Subcutaneous adipose tissue (tissue), 4 donors: ENCODE measurements around the gene LRRC8A. TPM values are rescaled to one million over a fixed set of nuclear protein-coding genes. Genes with fewer than 3 reads are reported as not detected.

ENCODE experiments used
- total RNA-seq, 4 donors: library from RNA; depleted of rRNA; stranded (reverse); fragments of >200 nt; gene quantifications; one replicate each; pipeline ENCODE4 v1.1.0, GENCODE V29; 2016
- TF ChIP-seq, protein P1 (sequence below): fragments of 450-650 bp; IDR thresholded peaks from one replicate; pipeline ENCODE4 v1.5.1; 2016; ENCODE audit warnings: low read depth, mild to moderate bottlenecking, control low read depth, antibody characterized with exemption, moderate library complexity

The LRRC8A gene
- total RNA-seq, 4 donors from 2014 or later = 17.2 to 78.6 (median 24.4) TPM

DNA sequence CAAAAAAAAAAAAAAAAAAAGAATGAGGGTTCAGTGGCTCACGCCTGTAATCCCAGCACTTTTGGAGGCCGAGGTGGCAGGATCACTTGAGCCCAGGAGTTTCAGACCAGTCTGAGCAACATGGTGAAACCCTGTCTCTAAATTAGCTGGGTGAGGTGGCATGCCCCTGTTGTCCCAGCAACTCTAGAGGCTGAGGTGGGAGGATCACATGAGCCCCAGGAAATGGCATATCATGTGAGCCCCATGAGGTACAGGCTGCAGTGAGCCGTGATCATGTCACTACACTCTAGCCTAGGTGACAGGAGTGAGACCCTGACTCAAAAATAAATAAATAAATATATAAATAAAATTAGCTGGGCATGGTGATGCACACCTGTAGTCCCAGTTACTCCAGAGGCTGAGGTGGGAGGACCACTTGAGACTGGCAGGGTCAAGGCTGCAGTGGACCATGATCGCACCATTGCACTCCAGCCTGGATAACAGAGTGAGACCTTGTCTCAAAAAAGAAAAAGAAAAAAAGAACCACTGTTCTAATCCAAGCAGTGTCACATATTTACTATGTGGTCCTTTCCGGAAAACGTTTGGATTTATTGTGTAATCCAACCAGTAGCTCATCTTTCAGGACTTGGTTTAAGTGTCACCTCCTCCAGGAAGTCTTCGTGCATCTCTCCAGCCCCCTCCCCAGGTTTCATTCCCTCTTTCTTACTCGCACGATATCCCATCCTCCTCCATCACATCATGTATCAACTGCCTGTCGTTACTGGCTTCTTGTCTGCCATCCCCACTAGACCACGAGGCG lies 40.0 kb upstream of the LRRC8A start:
- TF ChIP-seq, protein P1, sequence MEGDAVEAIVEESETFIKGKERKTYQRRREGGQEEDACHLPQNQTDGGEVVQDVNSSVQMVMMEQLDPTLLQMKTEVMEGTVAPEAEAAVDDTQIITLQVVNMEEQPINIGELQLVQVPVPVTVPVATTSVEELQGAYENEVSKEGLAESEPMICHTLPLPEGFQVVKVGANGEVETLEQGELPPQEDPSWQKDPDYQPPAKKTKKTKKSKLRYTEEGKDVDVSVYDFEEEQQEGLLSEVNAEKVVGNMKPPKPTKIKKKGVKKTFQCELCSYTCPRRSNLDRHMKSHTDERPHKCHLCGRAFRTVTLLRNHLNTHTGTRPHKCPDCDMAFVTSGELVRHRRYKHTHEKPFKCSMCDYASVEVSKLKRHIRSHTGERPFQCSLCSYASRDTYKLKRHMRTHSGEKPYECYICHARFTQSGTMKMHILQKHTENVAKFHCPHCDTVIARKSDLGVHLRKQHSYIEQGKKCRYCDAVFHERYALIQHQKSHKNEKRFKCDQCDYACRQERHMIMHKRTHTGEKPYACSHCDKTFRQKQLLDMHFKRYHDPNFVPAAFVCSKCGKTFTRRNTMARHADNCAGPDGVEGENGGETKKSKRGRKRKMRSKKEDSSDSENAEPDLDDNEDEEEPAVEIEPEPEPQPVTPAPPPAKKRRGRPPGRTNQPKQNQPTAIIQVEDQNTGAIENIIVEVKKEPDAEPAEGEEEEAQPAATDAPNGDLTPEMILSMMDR = no peak

DNA sequence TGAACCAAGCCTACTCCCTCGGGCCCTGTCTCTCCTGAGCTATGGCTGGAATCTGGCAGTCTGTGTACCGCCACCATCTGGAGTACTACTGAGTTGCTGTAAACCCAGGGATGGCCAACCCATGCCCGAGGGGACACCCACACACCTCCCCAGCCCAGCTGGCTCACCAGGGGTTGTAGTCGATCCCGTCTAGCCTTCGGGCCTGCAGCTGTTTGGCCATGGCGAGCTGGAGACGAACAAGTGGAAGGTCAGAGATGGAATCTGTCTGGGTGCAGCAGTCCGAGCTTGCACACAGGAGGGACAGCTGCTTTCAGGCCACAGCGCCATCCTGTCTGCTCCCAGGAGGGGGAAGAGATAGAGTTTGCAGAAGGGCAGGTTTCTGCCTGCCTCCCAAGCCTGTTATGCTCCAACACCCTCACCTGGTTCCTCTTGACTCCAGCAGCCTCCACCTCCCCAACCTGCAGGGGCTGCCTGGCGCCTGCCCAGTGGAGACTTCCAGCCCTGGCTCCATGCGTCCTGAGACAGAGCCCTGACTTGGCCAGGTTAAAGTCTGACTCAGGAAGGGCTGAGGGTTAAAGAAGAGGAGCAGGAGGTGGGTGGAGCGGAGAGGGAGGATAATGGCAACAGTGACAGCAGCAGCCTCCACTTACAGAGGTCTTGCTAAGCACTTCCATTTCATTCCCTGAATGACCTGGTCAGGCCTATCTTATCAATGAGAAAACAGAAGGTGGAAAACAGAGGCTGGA lies 36.6 kb upstream of the LRRC8A start:
- TF ChIP-seq, protein P1 = no peak

DNA sequence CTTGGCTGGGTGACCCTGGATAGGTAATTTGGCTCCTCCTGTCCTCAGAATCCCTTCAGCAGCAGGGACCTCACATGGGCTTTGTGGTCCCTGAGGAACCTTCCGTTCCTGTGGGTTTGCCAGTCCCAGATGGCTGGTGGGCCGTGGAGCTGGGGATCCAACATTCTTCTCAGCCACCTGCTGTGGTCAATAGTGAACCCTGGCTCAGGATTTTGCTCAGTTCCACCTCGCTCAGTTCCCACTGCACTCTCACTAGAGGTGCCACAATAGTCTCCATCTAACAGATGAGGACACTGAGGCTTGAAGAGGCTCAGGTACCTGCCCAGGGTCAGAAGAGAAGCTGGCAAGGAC lies 35.3 kb upstream of the LRRC8A start:
- TF ChIP-seq, protein P1 = no peak

DNA sequence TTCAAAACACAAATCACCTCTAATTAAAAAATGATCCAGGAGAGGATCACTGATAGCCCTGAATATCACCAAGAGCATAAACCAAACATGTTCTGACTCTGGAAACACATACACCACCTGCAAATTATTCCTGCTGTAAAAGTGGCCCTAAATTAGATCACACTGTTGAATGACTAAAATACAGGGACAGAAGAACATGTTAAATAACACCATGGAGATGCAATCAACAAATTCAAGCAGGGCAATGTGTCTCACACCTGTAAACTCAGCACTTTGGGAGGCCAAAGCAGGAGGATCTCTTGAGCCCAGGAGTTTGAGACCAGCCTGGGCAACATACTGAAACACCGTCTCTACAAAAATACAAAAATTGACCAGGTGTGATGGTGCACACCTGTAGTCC lies 34.1 kb upstream of the LRRC8A start:
- TF ChIP-seq, protein P1 = no peak

DNA sequence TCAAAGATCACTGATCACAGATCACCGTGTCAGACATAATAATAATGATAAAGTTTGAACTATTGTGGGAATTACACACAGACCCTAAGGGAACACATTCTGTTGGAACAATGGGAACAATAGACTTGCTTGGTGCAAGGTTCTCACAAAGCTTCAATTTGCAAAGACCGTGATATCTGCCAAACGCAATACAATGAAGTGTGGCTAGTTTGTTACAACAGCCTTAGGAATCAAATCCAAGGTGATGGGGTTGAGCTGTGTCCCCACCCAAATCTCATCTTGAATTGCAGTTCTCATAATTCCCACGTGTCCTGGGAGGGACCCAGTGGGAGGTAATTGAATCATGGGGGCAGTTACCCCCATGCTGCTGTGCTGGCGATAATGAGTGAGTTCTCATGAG lies 21.0 kb upstream of the LRRC8A start:
- TF ChIP-seq, protein P1 = no peak

DNA sequence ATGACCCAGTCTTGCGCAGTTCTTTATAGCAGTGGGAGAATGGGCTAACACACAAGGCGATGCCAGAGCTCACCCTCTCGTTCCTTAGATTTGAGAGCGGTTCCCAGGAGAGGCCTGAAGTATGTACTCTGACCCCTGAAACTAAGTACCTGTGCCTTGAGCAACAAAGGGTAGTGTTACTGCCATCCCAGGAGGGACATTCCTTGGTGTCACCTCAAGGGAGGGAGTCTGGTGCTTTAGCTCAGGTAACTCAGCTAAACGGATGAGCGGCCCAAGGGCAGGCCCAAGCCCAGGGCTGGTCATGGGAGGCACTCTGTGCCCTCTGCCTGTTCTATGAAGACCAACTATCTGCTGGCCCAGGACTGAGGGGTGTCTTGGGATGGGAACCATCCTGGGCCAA lies 20.4 kb upstream of the LRRC8A start:
- TF ChIP-seq, protein P1 = no peak

DNA sequence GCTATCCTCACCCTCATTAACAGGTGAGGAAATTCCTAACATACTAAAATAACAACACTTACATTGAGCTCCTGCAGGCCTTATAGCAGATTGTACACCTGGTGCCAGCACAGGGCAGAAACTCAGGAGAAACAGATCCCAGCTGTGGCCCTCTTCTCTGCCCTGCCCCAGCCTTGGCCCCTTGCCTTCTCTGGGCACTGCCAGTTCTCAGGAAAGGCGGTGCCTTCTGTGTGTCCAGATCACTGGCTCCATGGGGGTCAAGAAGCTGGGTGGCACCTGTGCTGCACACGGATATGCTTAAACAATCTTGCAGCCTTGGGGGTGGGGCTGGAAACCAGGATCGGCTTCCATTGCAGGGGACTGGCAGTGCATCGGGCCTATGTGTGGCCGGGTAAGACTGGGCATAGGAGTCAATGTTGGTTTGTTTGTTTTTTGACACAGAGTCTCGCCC lies 19.5 kb upstream of the LRRC8A start:
- TF ChIP-seq, protein P1 = no peak
